GM19452 (cell line): ENCODE measurements around the gene AKT3.

ENCODE experiments used
- ATAC-seq: cut with Tn5 transposase; IDR thresholded peaks from one replicate; pipeline ENCODE4 v1.9.1; 2021; ENCODE audit not compliant: unreplicated experiment

AKT3 gene

GRCh38 chr1:243609698-243610097 lies 240.3 kb downstream of the AKT3 start:
- ATAC-seq, result no peak

DNA sequence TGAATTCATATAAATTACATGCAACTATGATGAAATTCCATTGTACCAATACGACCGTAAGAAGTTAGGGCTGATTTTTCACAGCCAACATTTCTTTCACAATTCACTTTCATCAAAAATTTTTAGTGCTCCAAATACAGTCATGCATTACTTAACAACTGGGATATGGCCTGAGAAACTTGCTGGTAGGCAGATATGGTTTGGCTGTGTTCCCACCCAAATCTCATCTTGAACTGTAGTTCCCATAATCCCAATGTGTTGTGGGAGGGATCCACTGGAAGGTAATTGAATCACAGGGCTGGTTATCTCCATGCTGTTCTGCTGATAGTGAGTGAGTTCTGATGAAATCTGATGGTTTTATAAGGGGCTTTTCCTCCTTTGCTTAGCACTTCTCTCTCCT lies 244.4 kb downstream of the AKT3 start:
- ATAC-seq, result no peak

GRCh38 chr1:243601720-243602119 lies 248.3 kb downstream of the AKT3 start:
- no peak for ATAC-seq

DNA sequence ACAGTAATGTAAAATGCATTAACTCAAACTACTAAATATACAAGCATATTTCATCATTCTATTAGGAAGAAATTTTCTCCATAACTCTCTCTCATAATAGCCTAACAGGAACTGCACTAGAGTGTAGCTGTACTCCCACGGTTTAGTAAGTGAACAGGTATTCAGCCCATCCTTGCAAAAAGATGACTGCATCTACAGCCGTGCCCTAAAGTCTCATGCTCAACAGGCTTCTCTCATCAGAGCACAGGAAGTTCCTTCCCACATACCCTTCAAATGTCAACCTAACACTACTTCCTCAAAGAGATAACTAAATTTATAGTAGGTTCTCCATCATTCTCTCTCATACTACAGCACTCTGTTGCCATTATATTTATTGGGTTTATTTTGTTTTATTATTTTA lies 251.6 kb downstream of the AKT3 start:
- no peak for ATAC-seq

DNA sequence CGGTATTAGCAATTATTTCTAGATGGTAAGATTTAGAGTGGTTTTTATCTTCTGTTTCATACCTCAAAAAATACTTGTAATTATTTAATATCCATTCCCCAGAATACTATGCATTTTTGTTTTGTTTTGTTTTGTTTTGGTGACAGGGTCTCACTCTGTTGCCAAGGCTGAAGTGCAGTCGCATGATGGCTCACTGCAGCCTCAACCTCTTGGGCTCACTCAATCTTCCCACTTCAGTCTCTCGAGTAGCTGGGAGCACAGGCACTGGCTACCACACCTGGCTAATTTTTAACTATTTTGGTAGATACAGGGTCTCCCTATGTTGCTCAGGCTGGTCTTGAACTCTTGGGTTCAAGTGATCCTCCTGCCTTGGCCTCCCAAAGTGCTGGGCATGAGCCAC lies 252.7 kb downstream of the AKT3 start:
- ATAC-seq, result no peak

GRCh38 chr1:243596431-243597062 lies 253.5 kb downstream of the AKT3 start:
- ATAC-seq, result peak; percentile 94

DNA sequence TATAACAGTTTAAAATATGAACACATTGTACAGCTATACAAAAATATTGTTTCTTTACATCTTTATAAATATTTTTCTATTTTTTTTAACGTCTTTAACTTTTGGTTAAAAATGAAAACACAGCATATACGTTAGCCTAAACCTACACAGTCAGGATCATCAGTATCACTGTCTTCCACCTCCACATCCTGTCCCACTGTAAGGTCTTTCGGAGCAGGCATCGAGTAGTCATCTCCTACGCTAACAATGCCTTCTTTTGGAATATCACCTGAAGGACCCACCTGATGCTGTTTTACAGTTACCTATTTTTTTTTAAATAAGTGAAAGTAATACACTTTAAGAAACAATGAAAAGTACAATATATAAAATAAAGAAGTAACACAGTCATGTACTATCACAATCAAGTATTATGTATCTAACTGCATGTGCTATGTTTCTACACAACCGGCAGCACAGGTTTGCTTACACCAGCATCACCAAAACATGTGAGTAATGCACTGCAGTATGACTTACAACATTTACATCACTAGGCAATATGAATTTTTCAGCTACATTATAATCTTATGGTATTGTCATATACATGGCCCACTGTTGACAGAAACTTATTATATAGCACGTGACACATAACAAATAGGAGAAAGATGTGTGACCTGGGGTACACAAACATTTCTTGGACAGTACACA lies 254.4 kb downstream of the AKT3 start:
- peak; percentile 13 for ATAC-seq

DNA sequence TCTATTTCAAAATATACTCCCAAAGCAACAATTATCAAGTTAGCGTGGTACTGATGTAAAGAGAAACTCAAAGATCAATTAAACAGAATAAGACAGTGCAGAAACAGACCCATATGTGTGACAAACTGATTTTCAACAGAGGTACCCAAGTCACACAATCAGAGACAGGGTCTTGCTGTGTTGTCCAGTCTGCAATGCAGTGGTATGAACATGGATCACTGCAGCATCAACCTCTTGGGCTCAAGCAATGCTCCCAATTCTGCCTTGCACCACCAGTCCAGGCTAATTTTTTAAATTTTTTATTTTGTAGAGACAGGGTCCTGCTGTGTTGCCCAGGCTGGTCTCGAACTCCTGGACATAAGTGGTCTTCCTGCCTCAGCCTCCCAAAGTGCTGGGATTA lies 255.6 kb downstream of the AKT3 start:
- no peak for ATAC-seq

DNA sequence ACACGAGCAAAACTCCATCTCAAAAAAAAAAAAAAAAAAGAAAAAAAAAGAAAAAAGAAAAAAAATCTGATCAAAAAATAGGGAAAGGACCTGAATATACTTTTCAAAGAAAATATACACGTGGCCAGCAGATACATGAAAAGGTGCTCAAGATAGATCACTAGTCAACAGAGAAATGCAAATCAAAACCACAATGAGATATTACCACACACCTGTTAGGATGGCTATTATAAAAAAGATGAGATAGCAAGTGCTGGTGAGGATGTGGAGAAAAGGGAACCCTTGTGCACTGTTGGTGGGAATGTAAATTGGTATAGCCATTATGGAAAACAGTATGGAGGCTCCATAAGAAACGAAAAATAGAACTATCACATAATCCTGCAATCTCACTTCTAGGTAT lies 260.8 kb downstream of the AKT3 start:
- peak; percentile 66 for ATAC-seq

- peak; percentile 94 for ATAC-seq
These were observed 262.1 kb downstream of the AKT3 start for GRCh38 chr1:243587823-243588560.

GRCh38 chr1:243587285-243587684 lies 262.8 kb downstream of the AKT3 start:
- ATAC-seq, result no peak

DNA sequence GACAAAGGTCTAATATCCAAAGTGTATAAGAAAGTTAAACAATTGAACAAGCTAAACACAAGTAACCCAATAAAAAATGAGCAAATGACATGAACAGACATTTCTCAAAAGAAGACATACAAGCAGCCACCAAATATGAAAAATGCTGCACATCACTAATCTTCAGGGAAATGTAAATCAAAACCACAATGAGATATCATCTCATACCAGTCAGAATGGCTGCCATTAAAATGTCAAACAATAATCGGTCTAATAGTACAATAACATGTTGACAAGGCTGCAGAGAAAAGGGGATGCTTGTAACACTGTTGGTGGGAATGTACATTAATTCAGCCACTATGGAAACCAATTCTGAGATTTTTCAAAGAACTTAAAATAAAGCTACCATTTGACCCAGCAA lies 264.1 kb downstream of the AKT3 start:
- ATAC-seq, result no peak

GRCh38 chr1:243582326-243582725 lies 267.7 kb downstream of the AKT3 start:
- ATAC-seq, result no peak

DNA sequence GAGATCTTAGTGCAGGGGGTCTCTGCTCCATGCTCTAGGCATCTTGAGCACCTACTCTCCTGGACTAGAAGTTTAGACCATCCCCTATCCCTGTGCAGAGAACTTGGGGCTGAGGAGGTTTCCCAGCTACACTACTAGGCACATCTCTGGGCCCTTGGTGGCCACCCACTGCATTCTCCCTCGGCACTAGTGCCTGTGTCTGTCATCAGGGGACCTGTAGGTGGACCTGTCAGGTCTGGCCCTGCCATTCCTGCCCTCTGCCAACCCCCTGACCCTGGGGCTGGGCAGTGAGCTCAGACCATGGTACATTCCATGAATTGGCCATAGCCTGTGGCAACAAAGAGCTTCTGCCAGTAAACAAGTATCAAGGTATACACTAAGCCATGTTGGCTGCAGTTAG lies 269.1 kb downstream of the AKT3 start:
- no peak for ATAC-seq

GRCh38 chr1:243580072-243580471 lies 270.0 kb downstream of the AKT3 start:
- ATAC-seq, result no peak

GRCh38 chr1:243575070-243575469 lies 275.0 kb downstream of the AKT3 start:
- no peak for ATAC-seq

DNA sequence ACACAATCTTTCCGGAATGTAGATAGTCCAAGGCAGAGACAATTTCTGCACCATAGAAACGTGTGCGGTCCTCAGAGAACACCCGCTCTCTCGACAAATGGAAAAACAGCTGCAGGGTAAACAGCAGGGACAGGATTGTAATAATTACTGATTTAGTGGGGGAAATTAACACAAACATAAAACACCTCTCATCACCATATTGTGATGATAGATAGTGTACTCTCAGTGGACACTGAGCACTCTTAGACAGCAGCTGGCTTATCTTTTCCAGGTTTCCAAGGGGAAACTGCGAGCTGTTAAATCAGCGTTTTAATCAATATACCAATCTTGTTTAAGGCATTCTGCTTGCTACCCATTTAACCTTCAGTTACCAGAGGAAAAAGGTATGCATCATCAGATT lies 277.1 kb downstream of the AKT3 start:
- no peak for ATAC-seq

- no peak for ATAC-seq
These were observed 281.2 kb downstream of the AKT3 start for GRCh38 chr1:243568793-243569192.

GRCh38 chr1:243564814-243565213 lies 285.2 kb downstream of the AKT3 start:
- ATAC-seq, result no peak

DNA sequence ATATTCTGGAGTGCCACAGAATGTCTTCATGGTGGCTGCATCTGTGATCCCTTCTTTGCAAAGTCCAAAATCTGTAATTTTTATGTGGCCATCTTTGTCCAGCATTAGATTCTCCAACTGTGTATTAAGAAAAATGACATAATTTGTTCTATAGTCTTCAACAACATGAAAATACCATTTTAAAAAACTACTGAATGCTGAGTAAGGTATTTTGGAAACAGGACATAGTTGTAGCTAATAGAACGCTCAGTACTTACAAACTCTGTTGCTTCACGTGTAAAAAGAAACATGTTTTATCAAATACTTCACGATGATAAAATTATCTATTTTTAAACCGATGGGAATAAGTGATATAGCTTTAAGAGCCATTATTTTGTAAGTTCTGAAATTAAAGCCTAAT lies 286.3 kb downstream of the AKT3 start:
- no peak for ATAC-seq

DNA sequence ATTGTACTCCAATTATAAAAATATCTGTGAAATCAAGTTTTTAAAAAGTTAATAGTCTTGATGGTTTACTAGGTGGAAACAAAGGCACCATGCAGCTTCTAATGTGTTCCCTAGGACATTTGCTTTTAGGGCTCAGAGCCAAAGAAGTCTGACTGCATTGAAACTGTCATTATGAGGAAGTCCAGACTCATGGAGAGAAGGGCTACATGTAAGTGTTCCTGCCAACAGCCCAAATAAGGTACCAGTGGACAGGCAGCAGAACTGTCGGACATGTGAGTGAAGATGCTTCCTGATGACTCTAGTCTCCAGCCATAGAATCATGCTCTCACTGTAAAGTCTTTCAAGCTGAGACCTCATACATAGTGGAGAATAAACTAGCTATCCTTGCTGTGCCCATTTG lies 287.6 kb downstream of the AKT3 start:
- ATAC-seq, result no peak

- ATAC-seq, result no peak
These were observed 288.3 kb downstream of the AKT3 start for GRCh38 chr1:243561588-243562319.
